Type B pancreatic cell (in vitro differentiated cells): ENCODE data around the gene SCYGR4. TPM values are rescaled to one million over a fixed set of nuclear protein-coding genes. Genes with fewer than 3 reads are reported as not detected.

Source experiments
- DNase-seq: peaks from one replicate; pipeline ENCODE4 v3.0.0; 2021; ENCODE audit warnings: mixed read lengths; ENCODE audit not compliant: unreplicated experiment; ENCODE audit errors: extremely low spot score
- H3K27ac Mint-ChIP-seq: 2 replicates; pipeline ENCODE4 v1.8.0; 2021; ENCODE audit warnings: mild to moderate bottlenecking, mixed read lengths
- H3K27me3 Mint-ChIP-seq: 2 replicates; pipeline ENCODE4 v1.8.0; 2021; ENCODE audit warnings: mixed read lengths
- H3K36me3 Mint-ChIP-seq: 2 replicates; pipeline ENCODE4 v1.8.0; 2021; ENCODE audit warnings: mixed read lengths
- H3K4me1 Mint-ChIP-seq: one replicate; pipeline ENCODE4 v1.8.0; 2021; ENCODE audit warnings: mixed read lengths; ENCODE audit not compliant: unreplicated experiment
- H3K4me3 Mint-ChIP-seq: 2 replicates; pipeline ENCODE4 v1.8.0; 2021; ENCODE audit warnings: mild to moderate bottlenecking, mixed read lengths
- H3K9me3 Mint-ChIP-seq: 2 replicates; pipeline ENCODE4 v1.8.0; 2021; ENCODE audit warnings: mixed read lengths
- long read RNA-seq: library from polyadenylated mRNA; unstranded; transcript quantifications from one replicate; pipeline ENCODE4 v2.0.0, GENCODE V29; 2020
- total RNA-seq: library from RNA; stranded (reverse); gene quantifications from 2 replicates; pipeline ENCODE4 v1.2.1, GENCODE V29; 2021; ENCODE audit warnings: low replicate concordance
- TF ChIP-seq, protein P1 (sequence below): fragments of 200-600 bp; sonication (generic); conservative IDR thresholded peaks from 2 replicates; pipeline ENCODE4 v1.5.0; 2021; ENCODE audit warnings: antibody characterized with exemption, mild to moderate bottlenecking

The SCYGR4 gene, protein sequence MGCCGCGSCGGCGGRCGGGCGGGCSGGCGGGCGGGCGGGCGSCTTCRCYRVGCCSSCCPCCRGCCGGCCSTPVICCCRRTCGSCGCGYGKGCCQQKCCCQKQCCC
- not detected in 2 replicates for total RNA-seq
- long read RNA-seq = 0 reads

DNA sequence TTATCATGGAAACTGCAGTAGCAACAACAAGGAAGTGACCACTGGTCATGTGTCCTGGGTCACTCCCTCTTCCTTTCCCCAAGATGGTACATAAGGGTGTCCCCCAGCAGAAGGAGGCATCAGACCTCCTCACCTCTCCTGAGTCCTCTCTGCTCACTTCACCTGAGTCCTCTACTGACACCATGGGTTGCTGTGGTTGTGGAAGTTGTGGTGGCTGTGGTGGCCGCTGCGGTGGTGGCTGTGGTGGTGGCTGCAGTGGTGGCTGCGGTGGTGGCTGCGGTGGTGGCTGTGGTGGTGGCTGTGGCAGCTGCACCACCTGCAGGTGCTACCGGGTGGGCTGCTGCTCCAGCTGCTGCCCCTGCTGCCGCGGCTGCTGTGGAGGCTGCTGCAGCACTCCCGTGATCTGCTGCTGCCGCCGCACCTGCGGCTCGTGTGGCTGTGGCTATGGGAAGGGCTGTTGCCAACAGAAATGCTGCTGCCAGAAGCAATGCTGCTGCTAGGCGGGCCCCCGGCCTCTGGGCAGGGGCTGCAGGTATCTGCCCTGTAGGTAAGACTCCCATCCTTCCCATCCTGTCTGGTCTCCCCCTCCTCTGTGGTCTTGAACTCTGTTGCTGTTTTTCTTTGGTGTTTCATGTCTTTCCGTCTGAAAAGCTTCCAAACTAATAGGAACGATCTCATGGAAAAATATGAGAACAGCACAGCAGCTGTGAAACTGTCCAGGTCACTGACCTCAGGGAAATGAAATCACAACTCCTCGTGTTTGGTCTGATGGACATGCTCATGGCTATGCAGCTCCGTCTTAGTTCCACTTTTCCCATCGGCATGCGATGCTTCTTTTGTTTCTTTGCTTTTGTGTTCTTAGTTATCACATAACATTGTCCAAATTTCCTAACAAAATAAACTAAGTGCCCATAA is at the start of gene SCYGR4:
Gene SCYGR4, plus strand, starts transcription at position 183 of the 915 bp plus-strand sequence. Its CDS starts 0 bp downstream, at position 183.
- no peak within 1 kb of the TSS for H3K27ac Mint-ChIP-seq
- H3K27me3 Mint-ChIP-seq = peaks cover 16% of the 10 kb centered on the region
- H3K36me3 Mint-ChIP-seq = no peaks in the 10 kb centered on the region

DNA sequence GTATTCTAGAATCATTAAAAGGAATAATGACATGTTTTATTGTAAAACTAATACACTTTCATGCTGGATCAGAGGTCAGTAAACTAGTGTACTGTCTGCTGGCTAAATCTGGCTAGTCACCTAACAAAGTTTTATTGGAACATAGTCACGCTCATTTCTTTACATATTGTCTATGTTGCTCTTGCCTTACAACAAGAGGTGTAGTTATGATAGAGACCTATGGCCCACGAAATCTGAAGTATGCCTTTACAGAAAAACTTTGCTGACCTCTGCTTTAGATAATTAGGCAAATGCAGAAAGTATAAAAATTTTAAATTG is 48.5 kb upstream of the SCYGR4 start:
- no peak overlapping the region for H3K27ac Mint-ChIP-seq
- no peak overlapping the region for H3K4me3 Mint-ChIP-seq
- TF ChIP-seq, protein P1, sequence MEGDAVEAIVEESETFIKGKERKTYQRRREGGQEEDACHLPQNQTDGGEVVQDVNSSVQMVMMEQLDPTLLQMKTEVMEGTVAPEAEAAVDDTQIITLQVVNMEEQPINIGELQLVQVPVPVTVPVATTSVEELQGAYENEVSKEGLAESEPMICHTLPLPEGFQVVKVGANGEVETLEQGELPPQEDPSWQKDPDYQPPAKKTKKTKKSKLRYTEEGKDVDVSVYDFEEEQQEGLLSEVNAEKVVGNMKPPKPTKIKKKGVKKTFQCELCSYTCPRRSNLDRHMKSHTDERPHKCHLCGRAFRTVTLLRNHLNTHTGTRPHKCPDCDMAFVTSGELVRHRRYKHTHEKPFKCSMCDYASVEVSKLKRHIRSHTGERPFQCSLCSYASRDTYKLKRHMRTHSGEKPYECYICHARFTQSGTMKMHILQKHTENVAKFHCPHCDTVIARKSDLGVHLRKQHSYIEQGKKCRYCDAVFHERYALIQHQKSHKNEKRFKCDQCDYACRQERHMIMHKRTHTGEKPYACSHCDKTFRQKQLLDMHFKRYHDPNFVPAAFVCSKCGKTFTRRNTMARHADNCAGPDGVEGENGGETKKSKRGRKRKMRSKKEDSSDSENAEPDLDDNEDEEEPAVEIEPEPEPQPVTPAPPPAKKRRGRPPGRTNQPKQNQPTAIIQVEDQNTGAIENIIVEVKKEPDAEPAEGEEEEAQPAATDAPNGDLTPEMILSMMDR = no peak
- H3K4me1 Mint-ChIP-seq = no peaks in the 10 kb centered on the region
- peaks cover 5% of the 10 kb centered on the region for H3K36me3 Mint-ChIP-seq
- no peaks in the 10 kb centered on the region for H3K9me3 Mint-ChIP-seq
- DNase-seq = no peak
- no peaks in the 10 kb centered on the region for H3K27me3 Mint-ChIP-seq

More for the DNA sequence above, at the start of gene SCYGR4:
- no peak within 1 kb of the TSS for H3K4me3 Mint-ChIP-seq
- H3K9me3 Mint-ChIP-seq = no peaks in the 10 kb centered on the region
- no peak for DNase-seq
- no peaks in the 10 kb centered on the region for H3K4me1 Mint-ChIP-seq
- TF ChIP-seq, protein P1 = no peak

DNA sequence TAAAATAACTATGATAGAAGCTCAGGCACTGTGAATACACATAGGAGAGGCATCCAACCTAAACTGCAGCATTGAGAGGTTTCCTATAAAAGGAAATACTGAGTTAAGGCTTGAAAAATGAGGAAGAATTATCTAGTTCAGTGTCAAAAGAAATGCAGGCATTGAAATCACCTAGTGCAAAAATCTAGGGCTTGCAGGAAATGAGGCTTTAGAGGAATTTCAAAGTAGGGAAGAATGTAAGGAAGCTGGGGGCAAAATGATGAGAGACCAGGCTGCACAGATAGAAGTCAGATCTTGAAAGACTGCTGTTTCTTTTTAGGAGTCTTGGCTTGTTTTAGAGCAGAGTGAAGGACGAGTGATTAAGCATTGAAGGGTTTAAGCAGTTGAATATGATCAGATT is 46.7 kb upstream of the SCYGR4 start:
- no peaks in the 10 kb centered on the region for H3K4me1 Mint-ChIP-seq
- H3K36me3 Mint-ChIP-seq = no peaks in the 10 kb centered on the region
- no peak overlapping the region for H3K4me3 Mint-ChIP-seq
- TF ChIP-seq, protein P1 = no peak
- DNase-seq = no peak
- H3K27me3 Mint-ChIP-seq = no peaks in the 10 kb centered on the region
- H3K27ac Mint-ChIP-seq = no peak overlapping the region
- no peaks in the 10 kb centered on the region for H3K9me3 Mint-ChIP-seq

DNA sequence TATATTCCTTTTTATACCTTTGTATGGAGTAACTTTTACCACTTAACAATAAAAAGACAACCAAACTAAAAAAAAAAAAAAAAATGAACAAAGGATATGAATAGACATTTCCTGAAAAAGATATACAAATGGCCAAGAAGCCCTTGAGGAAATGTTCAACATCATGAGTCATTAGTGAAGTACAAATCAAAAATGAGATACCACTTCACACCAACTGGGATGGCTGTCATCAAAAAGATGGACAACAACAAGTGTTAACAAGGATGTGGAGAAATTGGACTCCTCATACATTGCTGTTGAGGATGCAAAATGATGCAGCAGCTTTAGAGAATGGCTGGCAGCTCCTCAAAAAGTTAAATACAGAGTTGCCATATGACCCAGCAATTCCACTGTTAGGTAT is 41.2 kb upstream of the SCYGR4 start:
- Mint-ChIP-seq H3K27ac (no peak overlapping the region), H3K4me1 (no peaks in the 10 kb centered on the region), H3K27me3 (peaks cover under 1% of the 10 kb centered on the region), H3K36me3 (no peaks in the 10 kb centered on the region), H3K9me3 (no peaks in the 10 kb centered on the region), H3K4me3 (no peak overlapping the region)
- no peak for DNase-seq
- TF ChIP-seq, protein P1 = no peak

DNA sequence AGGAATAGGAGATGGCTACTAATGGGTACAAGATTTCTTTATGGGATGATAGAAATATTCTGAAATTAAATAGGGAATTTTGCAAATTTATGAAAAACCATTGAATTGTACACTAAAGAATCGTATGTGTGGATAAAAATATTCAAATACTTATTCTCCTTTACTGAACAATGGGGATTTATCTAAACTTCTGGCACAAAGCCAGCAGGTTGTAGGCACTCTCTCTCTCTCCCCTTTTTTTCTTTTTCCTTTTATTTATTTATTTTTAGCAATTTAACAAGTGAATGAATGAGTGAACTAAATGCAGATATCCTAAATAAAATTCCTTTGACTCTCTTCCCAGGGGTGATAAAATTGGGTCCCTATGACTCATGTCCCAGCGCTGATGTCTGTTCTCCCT is 40.5 kb upstream of the SCYGR4 start:
- Mint-ChIP-seq H3K27me3 (peaks cover 3% of the 10 kb centered on the region), H3K4me1 (no peaks in the 10 kb centered on the region)

More for the DNA sequence above, 40.5 kb upstream of the SCYGR4 start:
- no peak for DNase-seq
- no peak overlapping the region for H3K27ac Mint-ChIP-seq
- H3K36me3 Mint-ChIP-seq = no peaks in the 10 kb centered on the region
- no peaks in the 10 kb centered on the region for H3K9me3 Mint-ChIP-seq
- no peak overlapping the region for H3K4me3 Mint-ChIP-seq
- TF ChIP-seq, protein P1 = no peak
